GM23338 (cell line): ENCODE results near the gene ACVR1C. TPM values are rescaled to one million over a fixed set of nuclear protein-coding genes. Genes with fewer than 3 reads are reported as not detected.

ENCODE experiments used
- ATAC-seq: fragments of 200-7000 bp; cut with Tn5 transposase; 3 replicates; pipeline ENCODE4 v1.9.1; 2020
- DNase-seq: peaks from one replicate; pipeline ENCODE4 v3.0.0-alpha.2; 2015; ENCODE audit warnings: low spot score
- H2AFZ ChIP-seq: fragments of 200-600 bp; sonication (generic); 2 replicates; pipeline ENCODE4 v1.8.0; 2016; ENCODE audit warnings: antibody characterized with exemption, mild to moderate bottlenecking, moderate library complexity
- H3F3A ChIP-seq: fragments of 200-600 bp; sonication (generic); replicated peaks from 2 replicates; pipeline ENCODE4 v1.8.0; 2017; ENCODE audit warnings: antibody characterized with exemption, mixed run types, low read depth
- H3K27ac ChIP-seq: fragments of 200-600 bp; sonication (generic); 2 replicates; pipeline ENCODE4 v1.6.1; 2016; ENCODE audit warnings: low read depth
- H3K27me3 ChIP-seq: fragments of 200-600 bp; sonication (generic); 2 replicates; pipeline ENCODE4 v1.8.0; 2016; ENCODE audit warnings: mild to moderate bottlenecking, mixed run types, moderate library complexity; ENCODE audit not compliant: insufficient read depth
- H3K36me3 ChIP-seq: fragments of 200-600 bp; sonication (generic); 2 replicates; pipeline ENCODE4 v1.8.0; 2016; ENCODE audit warnings: mild to moderate bottlenecking; ENCODE audit not compliant: insufficient read depth
- H3K4me1 ChIP-seq: fragments of 200-600 bp; sonication (generic); 2 replicates; pipeline ENCODE4 v1.8.0; 2016; ENCODE audit warnings: mild to moderate bottlenecking, moderate library complexity; ENCODE audit not compliant: insufficient read depth
- H3K4me2 ChIP-seq: fragments of 200-600 bp; sonication (generic); 2 replicates; pipeline ENCODE4 v1.7.1; 2017; ENCODE audit warnings: mixed run types
- H3K4me3 ChIP-seq: fragments of 200-600 bp; sonication (generic); 2 replicates; pipeline ENCODE4 v1.6.1; 2016; ENCODE audit warnings: mixed run types
- H3K79me2 ChIP-seq: fragments of 200-600 bp; sonication (generic); replicated peaks from 2 replicates; pipeline ENCODE4 v1.8.0; 2017; ENCODE audit warnings: mild to moderate bottlenecking; ENCODE audit not compliant: insufficient read depth
- H3K9me2 ChIP-seq: fragments of 200-600 bp; sonication (generic); 2 replicates; pipeline ENCODE4 v1.8.0; 2017; ENCODE audit not compliant: insufficient read depth
- H4K20me1 ChIP-seq: fragments of 200-600 bp; sonication (generic); replicated peaks from 2 replicates; pipeline ENCODE4 v1.8.0; 2017; ENCODE audit warnings: mild to moderate bottlenecking; ENCODE audit not compliant: insufficient read depth
- H3K27ac Mint-ChIP-seq: 2 replicates; pipeline ENCODE4 v1.8.0; 2020; ENCODE audit warnings: inconsistent platforms, mild to moderate bottlenecking, moderate library complexity, mixed read lengths
- H3K27me3 Mint-ChIP-seq: 3 replicates; pipeline ENCODE4 v1.8.0; 2022; ENCODE audit warnings: low read depth, mild to moderate bottlenecking, moderate library complexity, mixed read lengths, inconsistent platforms; ENCODE audit not compliant: insufficient read depth, poor library complexity
- H3K36me3 Mint-ChIP-seq: 3 replicates; pipeline ENCODE4 v1.8.0; 2021; ENCODE audit warnings: low read depth, mild to moderate bottlenecking, inconsistent platforms, moderate library complexity, mixed read lengths
- H3K4me1 Mint-ChIP-seq: 3 replicates; pipeline ENCODE4 v1.8.0; 2020; ENCODE audit warnings: mild to moderate bottlenecking, inconsistent platforms, mixed read lengths
- H3K4me3 Mint-ChIP-seq: 3 replicates; pipeline ENCODE4 v1.8.0; 2021; ENCODE audit warnings: moderate library complexity, mild to moderate bottlenecking, inconsistent platforms, mixed read lengths
- H3K9me3 Mint-ChIP-seq: 3 replicates; pipeline ENCODE4 v1.8.0; 2020; ENCODE audit warnings: moderate library complexity, mild to moderate bottlenecking, inconsistent platforms, mixed read lengths
- JUNB ChIP-seq: IDR thresholded peaks from one replicate; pipeline ENCODE4 v1.6.1; 2016; ENCODE audit warnings: antibody characterized with exemption; ENCODE audit not compliant: unreplicated experiment
- NANOG ChIP-seq: IDR thresholded peaks from 2 replicates; pipeline ENCODE4 v1.6.1; 2016; ENCODE audit warnings: antibody characterized with exemption, borderline replicate concordance
- ZNF331 ChIP-seq: fragments of 250-450 bp; sonication (Bioruptor Pico); IDR thresholded peaks from 2 replicates; pipeline ENCODE4 v1.5.0; 2020; ENCODE audit warnings: low read depth, mild to moderate bottlenecking, moderate library complexity
- ZNF462 ChIP-seq: fragments of 250-450 bp; sonication (Bioruptor Pico); IDR thresholded peaks from 2 replicates; pipeline ENCODE4 v1.5.0; 2020; ENCODE audit warnings: mild to moderate bottlenecking, moderate library complexity
- polyA plus RNA-seq: library from polyadenylated mRNA; unstranded; fragments of >200 nt; fragmentation: Nextera tagmentation; extraction: Ambion mirVana; gene quantifications from 2 replicates; pipeline ENCODE4 v1.2.1, GENCODE V29; 2016
- total RNA-seq: library from RNA; depleted of rRNA; stranded (reverse); fragments of >200 nt; shearing (Covaris generic); gene quantifications from 2 replicates; pipeline ENCODE4 v1.2.3, GENCODE V29; 2014
- TF ChIP-seq, protein P1 (sequence below): IDR thresholded peaks from one replicate; pipeline ENCODE4 v1.6.1; 2018; ENCODE audit warnings: antibody characterized with exemption; ENCODE audit not compliant: unreplicated experiment

Gene ACVR1C
- total and polyA plus RNA-seq, 2 experiments from 2014 or later, result 0.61 to 0.94 TPM

DNA sequence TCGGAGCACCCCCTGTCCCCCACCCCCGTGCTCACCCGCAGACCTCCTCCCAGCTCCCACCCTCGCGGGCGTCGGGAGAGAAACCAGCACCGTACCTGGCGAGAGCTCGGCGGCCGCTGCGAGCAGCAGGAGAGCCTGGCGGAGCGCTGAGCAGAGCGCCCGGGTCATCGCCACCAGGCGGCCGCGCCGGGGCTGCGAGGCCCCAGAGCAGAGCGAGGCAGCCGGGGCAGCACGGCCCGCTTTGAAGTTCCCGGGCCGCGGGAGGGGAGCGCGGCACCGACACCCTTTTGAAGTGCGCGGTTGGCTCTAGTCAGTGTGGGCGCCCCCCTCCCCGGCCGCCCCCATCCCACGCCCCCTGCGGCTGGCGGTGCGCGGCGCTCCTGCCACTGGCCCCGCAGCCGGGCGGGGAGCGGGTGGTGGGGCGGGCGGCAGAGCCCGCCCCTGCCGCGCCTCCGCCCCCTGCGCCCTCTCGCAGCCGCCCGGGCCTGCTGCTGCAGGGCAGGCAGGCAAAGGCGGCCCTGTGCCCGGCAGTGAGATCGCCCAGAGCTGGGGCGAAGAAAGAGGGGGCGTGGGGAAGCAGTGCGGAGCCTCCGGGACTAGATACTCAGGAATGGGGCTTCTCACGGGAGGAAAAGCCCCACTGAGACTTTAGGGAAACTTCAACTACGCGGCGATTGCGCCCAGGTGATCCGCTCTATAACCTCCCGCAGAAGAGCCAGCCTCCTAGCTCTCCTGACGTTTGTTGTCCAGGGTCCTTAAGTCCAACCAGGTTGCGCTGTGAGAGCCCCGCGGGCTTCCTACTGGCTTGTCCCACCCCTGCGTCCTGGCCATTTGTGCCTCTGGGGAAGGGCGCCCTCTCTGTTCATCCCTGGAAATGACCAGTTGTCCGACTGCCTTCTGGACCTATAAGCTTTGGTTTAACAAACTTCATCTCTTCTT is at the start of gene ACVR1C (continued):
- TF ChIP-seq ZNF462, result peak; percentile 50; the same call in 1 of the 2 replicates

DNA sequence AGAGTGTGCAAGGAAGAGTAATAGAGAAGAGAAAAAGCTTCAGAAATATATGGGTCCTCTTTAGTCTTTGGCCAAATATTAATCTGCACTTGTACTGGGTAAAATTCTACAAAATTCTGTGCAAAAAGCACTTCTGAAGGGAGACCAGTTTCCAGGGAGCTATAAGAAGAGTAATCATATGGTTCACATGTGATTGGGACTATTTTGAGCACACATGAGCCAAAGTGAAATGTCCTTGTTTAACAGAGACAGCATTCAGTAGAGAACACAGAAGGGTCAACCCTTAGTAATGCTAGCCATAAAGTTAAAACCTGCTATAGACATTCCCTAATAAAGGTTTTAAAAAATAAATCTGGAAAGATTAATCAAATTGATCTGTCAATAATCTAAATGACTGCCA is 49.3 kb upstream of the ACVR1C start:
- Mint-ChIP-seq H3K36me3 (no peaks in the 10 kb centered on the region), H3K27me3 (peaks cover 29% of the 10 kb centered on the region), H3K4me1 (no peaks in the 10 kb centered on the region), H3K4me3 (no peak overlapping the region), H3K27ac (no peak overlapping the region), H3K9me3 (no peaks in the 10 kb centered on the region)
- Histone ChIP-seq H3K79me2 (no peaks in the 10 kb centered on the region), H2AFZ (no peak overlapping the region), H3K4me1 (no peaks in the 10 kb centered on the region), H4K20me1 (no peaks in the 10 kb centered on the region), H3K4me2 (no peak overlapping the region), H3F3A (no peaks in the 10 kb centered on the region), H3K36me3 (no peaks in the 10 kb centered on the region), H3K27me3 (peaks cover 33% of the 10 kb centered on the region), H3K27ac (no peak overlapping the region), H3K9me2 (no peaks in the 10 kb centered on the region), H3K4me3 (no peak overlapping the region)
- no peak for ATAC-seq
- no peak for DNase-seq
- TF ChIP-seq, protein P1, sequence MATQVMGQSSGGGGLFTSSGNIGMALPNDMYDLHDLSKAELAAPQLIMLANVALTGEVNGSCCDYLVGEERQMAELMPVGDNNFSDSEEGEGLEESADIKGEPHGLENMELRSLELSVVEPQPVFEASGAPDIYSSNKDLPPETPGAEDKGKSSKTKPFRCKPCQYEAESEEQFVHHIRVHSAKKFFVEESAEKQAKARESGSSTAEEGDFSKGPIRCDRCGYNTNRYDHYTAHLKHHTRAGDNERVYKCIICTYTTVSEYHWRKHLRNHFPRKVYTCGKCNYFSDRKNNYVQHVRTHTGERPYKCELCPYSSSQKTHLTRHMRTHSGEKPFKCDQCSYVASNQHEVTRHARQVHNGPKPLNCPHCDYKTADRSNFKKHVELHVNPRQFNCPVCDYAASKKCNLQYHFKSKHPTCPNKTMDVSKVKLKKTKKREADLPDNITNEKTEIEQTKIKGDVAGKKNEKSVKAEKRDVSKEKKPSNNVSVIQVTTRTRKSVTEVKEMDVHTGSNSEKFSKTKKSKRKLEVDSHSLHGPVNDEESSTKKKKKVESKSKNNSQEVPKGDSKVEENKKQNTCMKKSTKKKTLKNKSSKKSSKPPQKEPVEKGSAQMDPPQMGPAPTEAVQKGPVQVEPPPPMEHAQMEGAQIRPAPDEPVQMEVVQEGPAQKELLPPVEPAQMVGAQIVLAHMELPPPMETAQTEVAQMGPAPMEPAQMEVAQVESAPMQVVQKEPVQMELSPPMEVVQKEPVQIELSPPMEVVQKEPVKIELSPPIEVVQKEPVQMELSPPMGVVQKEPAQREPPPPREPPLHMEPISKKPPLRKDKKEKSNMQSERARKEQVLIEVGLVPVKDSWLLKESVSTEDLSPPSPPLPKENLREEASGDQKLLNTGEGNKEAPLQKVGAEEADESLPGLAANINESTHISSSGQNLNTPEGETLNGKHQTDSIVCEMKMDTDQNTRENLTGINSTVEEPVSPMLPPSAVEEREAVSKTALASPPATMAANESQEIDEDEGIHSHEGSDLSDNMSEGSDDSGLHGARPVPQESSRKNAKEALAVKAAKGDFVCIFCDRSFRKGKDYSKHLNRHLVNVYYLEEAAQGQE, result no peak
- TF ChIP-seq JUNB, result no peak
- TF ChIP-seq NANOG, result no peak
- no peak for TF ChIP-seq ZNF331 (CRISPR knock-in tag)
